Measurements from ENCODE around the gene EFHD2. TPM values are rescaled to one million over a fixed set of nuclear protein-coding genes. Genes with fewer than 3 reads are reported as not detected.

The EFHD2 gene, protein sequence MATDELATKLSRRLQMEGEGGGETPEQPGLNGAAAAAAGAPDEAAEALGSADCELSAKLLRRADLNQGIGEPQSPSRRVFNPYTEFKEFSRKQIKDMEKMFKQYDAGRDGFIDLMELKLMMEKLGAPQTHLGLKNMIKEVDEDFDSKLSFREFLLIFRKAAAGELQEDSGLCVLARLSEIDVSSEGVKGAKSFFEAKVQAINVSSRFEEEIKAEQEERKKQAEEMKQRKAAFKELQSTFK
- total RNA-seq (2022; extraction: Qiagen RNA extraction; ENCODE audit: low read depth) = 164 to 255 TPM (median 241 TPM) in 5 replicates

DNA sequence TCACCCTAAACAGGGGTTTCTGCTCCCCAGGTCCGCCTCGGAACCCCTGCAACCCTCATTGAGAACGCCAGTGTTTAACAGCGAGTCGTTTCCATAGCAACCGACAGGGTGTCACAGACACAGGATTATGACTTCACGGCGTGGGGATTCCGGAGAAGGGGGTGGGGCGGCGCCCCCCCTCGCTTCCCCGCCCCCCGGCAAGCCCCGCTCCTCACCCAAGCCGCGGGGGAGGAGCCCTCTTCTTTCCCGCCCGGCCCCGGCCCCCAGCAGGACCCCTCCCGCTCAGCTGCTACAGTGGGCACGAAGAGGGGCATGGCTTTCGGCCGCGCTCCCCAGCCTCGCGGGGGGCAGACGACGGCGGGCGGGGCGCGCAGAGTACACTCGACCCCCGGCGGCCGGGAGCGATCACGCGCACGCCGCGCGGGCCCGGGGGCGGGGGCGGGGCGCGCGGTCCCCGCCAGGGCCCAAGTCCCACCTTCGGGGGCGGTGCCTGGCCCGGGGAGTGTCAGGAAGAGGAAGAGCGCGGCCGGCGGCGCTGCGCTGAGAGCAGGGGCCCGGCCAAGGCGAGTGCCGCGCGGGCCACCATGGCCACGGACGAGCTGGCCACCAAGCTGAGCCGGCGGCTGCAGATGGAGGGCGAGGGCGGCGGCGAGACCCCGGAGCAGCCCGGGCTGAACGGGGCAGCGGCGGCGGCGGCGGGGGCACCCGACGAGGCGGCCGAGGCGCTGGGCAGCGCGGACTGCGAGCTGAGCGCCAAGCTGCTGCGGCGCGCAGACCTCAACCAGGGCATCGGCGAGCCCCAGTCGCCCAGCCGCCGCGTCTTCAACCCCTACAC is at the start of gene EFHD2:
Gene EFHD2, plus strand, starts transcription at position 501 of the 835 bp plus-strand sequence. Its CDS starts 84 bp downstream, at position 585.

DNA sequence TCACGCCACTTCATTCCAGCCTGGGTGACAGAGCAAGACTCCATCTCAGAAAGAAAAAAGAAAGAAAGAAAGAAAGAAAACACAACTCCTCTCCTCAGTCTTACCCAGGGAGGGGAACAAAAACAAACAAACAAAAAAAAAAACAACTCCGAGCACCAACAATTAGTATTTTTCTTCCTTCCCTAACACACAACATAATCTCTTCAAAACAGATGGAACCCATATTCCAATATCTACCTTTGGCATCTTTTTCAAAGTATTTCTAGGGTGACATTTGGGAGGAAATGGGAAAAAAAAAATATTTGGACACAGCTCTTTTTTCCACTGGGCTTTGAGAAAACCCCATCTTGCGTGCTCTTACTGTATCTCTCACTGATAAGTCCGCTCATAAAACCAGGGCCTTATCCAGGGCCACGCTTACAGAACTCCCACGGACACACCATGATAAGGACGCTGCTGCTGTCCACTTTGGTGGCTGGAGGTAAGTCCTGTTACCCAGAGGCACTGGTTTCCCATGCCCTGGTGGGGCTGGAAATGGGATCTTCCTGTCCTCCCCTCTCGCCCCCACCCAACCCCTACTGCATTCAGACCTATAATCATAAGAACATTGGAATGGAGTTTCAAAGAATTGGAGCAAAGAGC is 46.7 kb downstream of the EFHD2 start, which contains the start of gene CELA2A:
Gene CELA2A, plus strand, starts transcription at position 420 of the 642 bp plus-strand sequence. Its CDS starts 22 bp downstream, at position 442.

DNA sequence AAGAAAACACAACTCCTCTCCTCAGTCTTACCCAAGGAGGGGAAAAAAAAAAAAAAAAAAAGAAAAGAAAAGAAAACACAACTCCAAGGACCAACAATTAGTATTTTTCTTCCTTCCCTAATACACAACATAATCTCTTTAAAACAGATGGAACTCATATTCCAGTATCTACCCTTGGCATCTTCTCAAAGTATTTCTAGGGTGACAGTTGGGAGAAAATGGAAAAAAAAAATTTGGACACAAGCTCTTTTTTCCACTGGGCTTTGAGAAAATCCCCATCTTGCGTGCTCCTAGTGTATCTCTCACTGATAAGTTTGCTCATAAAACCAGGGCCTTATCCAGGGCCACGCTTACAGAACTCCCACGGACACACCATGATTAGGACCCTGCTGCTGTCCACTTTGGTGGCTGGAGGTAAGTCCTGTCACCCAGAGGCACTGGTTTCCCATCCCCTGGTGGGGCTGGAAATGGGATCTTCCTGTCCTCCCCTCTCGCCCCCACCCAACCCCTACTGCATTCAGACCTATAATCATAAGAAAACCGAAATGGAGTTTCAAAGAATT is 66.1 kb downstream of the EFHD2 start, which contains the start of gene CELA2B:
Gene CELA2B, plus strand, starts transcription at position 353 of the 563 bp plus-strand sequence. Its CDS starts 22 bp downstream, at position 375.

Other genes with a start within 250 kb of the EFHD2 start
- 0.46 to 0.78 TPM (median 0.69 TPM) in 5 replicates for gene FHAD1, start 162.7 kb upstream of the EFHD2 start, total RNA-seq (2022; extraction: Qiagen RNA extraction; ENCODE audit: low read depth)
- gene CTRC, start 28.6 kb downstream of the EFHD2 start, total RNA-seq (2022; extraction: Qiagen RNA extraction; ENCODE audit: low read depth) = 0.61 to 1.6 TPM (median 1.1 TPM) in 5 replicates
- gene CELA2A, start 46.8 kb downstream of the EFHD2 start, total RNA-seq (2022; extraction: Qiagen RNA extraction; ENCODE audit: low read depth) = not detected in 5 replicates
- not detected in 5 replicates for gene CELA2B, start 66.2 kb downstream of the EFHD2 start, total RNA-seq (2022; extraction: Qiagen RNA extraction; ENCODE audit: low read depth)
- gene CASP9, start 114.3 kb downstream of the EFHD2 start, total RNA-seq (2022; extraction: Qiagen RNA extraction; ENCODE audit: low read depth) = 5.2 to 6.6 TPM (median 5.8 TPM) in 5 replicates
- 4.6 to 5.5 TPM (median 4.7 TPM) in 5 replicates for gene DNAJC16, start 117.0 kb downstream of the EFHD2 start, total RNA-seq (2022; extraction: Qiagen RNA extraction; ENCODE audit: low read depth)
- 6.1 to 8.5 TPM (median 7.9 TPM) in 5 replicates for gene AGMAT, start 175.2 kb downstream of the EFHD2 start, total RNA-seq (2022; extraction: Qiagen RNA extraction; ENCODE audit: low read depth)
- gene DDI2, start 207.6 kb downstream of the EFHD2 start, total RNA-seq (2022; extraction: Qiagen RNA extraction; ENCODE audit: low read depth) = 8.1 to 11.8 TPM (median 9.1 TPM) in 5 replicates